A549 (cell line): ENCODE results near the gene SLC20A1. TPM values are rescaled to one million over a fixed set of nuclear protein-coding genes. Genes with fewer than 3 reads are reported as not detected.
"Not testable (repeated sequence)": the region's sequence is repeated elsewhere in the genome, so short reads cannot be mapped to it uniquely, and the experiment has no call there.

ENCODE experiments used
- ATAC-seq, 2 experiments: fragments of 200-7000 bp in 1 of 2; fragments of >200 bp in 1 of 2; cut with Nextera tagmentation in 1 of 2; cut with Tn5 transposase in 1 of 2; 3 replicates each; pipeline versions ENCODE4 v1.8.0 to v1.9.1; 2018 to 2020; ENCODE audit warnings: mild to moderate bottlenecking in 1 of 2, moderate library complexity in 1 of 2
- CTCF ChIA-PET: fragments of 300-600 bp; sonication (Branson Sonifier 250); formaldehyde crosslinking; extraction: SDS; loops from one replicate; lab custom pipeline; 2021; ENCODE audit warnings: antibody characterized with exemption, inconsistent platforms; lab: Yijun Ruan, JAX
- POLR2A ChIA-PET: fragments of 350-600 bp; formaldehyde crosslinking; extraction: SDS; loops from one replicate; lab custom pipeline; 2021; ENCODE audit warnings: antibody characterized with exemption, inconsistent platforms; lab: Yijun Ruan, JAX
- DNase-seq, 2 experiments: peaks; one replicate each; pipeline versions ENCODE4 v3.0.0 to v3.0.0-alpha.2; 2011 to 2016; ENCODE audit warnings: low read depth in 1 of 2, low spot score in 1 of 2
- FAIRE-seq: peaks from 2 replicates; lab custom pipeline; 2011; peaks lifted over from hg19 to GRCh38; lab: Jason Lieb, UNC
- H3K27ac ChIP-seq, 2 experiments: fragments of >200 bp; sonication (Bioruptor Twin); formaldehyde crosslinking; 3 replicates each; pipeline ENCODE4 v1.5.1; 2016 to 2017
- H3K4me1 ChIP-seq: fragments of >200 bp; sonication (Bioruptor Twin); formaldehyde crosslinking; 3 replicates; pipeline ENCODE4 v1.6.1; 2016
- H3K4me2 ChIP-seq: fragments of >200 bp; sonication (Bioruptor Twin); formaldehyde crosslinking; 3 replicates; pipeline ENCODE4 v1.6.1; 2016
- H3K4me3 ChIP-seq: fragments of >200 bp; sonication (Bioruptor Twin); formaldehyde crosslinking; 3 replicates; pipeline ENCODE4 v1.5.1; 2016
- H3K9me3 ChIP-seq: fragments of >200 bp; sonication (Bioruptor Twin); formaldehyde crosslinking; 3 replicates; pipeline ENCODE4 v1.6.1; 2016
- CHD2 ChIP-seq: fragments of 150-350 bp; IDR thresholded peaks from 2 replicates; pipeline ENCODE4 v1.6.1; 2014; ENCODE audit warnings: low read length; ENCODE audit not compliant: partially characterized antibody
- CTCF ChIP-seq: fragments of >200 bp; sonication (Bioruptor Twin); formaldehyde crosslinking; IDR thresholded peaks from 3 replicates; pipeline ENCODE4 v1.5.1; 2016
- EHF ChIP-seq: fragments of 250-450 bp; sonication (Bioruptor Pico); IDR thresholded peaks from 2 replicates; pipeline ENCODE4 v1.5.0; 2020; ENCODE audit warnings: mild to moderate bottlenecking
- EP300 ChIP-seq, 2 experiments: fragments of >200 bp; sonication (Bioruptor Twin); formaldehyde crosslinking; IDR thresholded peaks; 2 replicates in 1 of 2; 3 replicates in 1 of 2; pipeline ENCODE4 v1.6.1; 2016 to 2017
- ESRRA ChIP-seq: fragments of 150-350 bp; IDR thresholded peaks from 2 replicates; pipeline ENCODE4 v1.6.1; 2014; ENCODE audit warnings: mild to moderate bottlenecking, low read length, borderline replicate concordance
- FOSB ChIP-seq: fragments of 250-450 bp; sonication (Bioruptor Pico); IDR thresholded peaks from 2 replicates; pipeline ENCODE4 v1.5.0; 2020; ENCODE audit warnings: mild to moderate bottlenecking, moderate library complexity
- FOXS1 ChIP-seq: fragments of 250-450 bp; sonication (Bioruptor Pico); IDR thresholded peaks from 2 replicates; pipeline ENCODE4 v1.5.0; 2020; ENCODE audit warnings: mild to moderate bottlenecking, moderate library complexity
- HOXA7 ChIP-seq: fragments of 250-450 bp; sonication (Bioruptor Pico); IDR thresholded peaks from 2 replicates; pipeline ENCODE4 v1.5.0; 2020; ENCODE audit warnings: mild to moderate bottlenecking, moderate library complexity
- HOXB5 ChIP-seq: fragments of 250-450 bp; sonication (Bioruptor Pico); IDR thresholded peaks from 2 replicates; pipeline ENCODE4 v1.5.0; 2020; ENCODE audit warnings: mild to moderate bottlenecking, moderate library complexity
- KDM1A ChIP-seq: fragments of 200-600 bp; sonication (generic); IDR thresholded peaks from 2 replicates; pipeline ENCODE4 v1.6.1; 2016; ENCODE audit warnings: low read depth, mild to moderate bottlenecking
- MAFK ChIP-seq: fragments of 450-650 bp; IDR thresholded peaks from 2 replicates; pipeline ENCODE4 v1.6.1; 2014; ENCODE audit not compliant: partially characterized antibody
- MAX ChIP-seq: IDR thresholded peaks from 2 replicates; pipeline ENCODE4 v1.6.1; 2012
- MYC ChIP-seq: IDR thresholded peaks from 2 replicates; pipeline ENCODE4 v1.6.1; 2012; ENCODE audit warnings: mild to moderate bottlenecking, inconsistent platforms, low read length, improper control_type of control experiment, borderline replicate concordance
- POLR2AphosphoS2 ChIP-seq: conservative IDR thresholded peaks from 2 replicates; pipeline ENCODE4 v1.6.1; 2012; ENCODE audit warnings: low read length, improper control_type of control experiment, inconsistent platforms
- RARB ChIP-seq: fragments of 250-450 bp; sonication (Bioruptor Pico); IDR thresholded peaks from 2 replicates; pipeline ENCODE4 v1.8.0; 2021; ENCODE audit warnings: mild to moderate bottlenecking, moderate library complexity
- RNF2 ChIP-seq: fragments of 200-600 bp; sonication (generic); IDR thresholded peaks from 2 replicates; pipeline ENCODE4 v1.6.1; 2016; ENCODE audit warnings: low read depth, mild to moderate bottlenecking, antibody characterized with exemption, moderate library complexity, borderline replicate concordance
- SMC3 ChIP-seq: fragments of >200 bp; sonication (Bioruptor Twin); formaldehyde crosslinking; IDR thresholded peaks from 3 replicates; pipeline ENCODE4 v1.6.1; 2018; ENCODE audit warnings: inconsistent platforms
- TFCP2L1 ChIP-seq: fragments of 250-450 bp; sonication (Bioruptor Pico); IDR thresholded peaks from 2 replicates; pipeline ENCODE4 v1.5.0; 2021; ENCODE audit warnings: mild to moderate bottlenecking
- ZSCAN20 ChIP-seq: fragments of 250-450 bp; sonication (Bioruptor Pico); IDR thresholded peaks from 2 replicates; pipeline ENCODE4 v1.8.0; 2022; ENCODE audit warnings: mild to moderate bottlenecking, moderate library complexity
- WGBS: methylation state at CpG from one replicate; pipeline ENCODE4 v1.1.6; 2017; ENCODE audit errors: missing lambda C conversion rate; 5-methylcytosine and 5-hydroxymethylcytosine counted together
- polyA plus RNA-seq, 4 experiments: library from polyadenylated mRNA; depleted of rRNA in 3 of 4; stranded (reverse); fragments of >200 nt; fragmentation: RNase III in 1 of 4; extraction: RNeasy Plus Mini Kit Qiagen cat#74134 plus additional on column Dnase treatment in 1 of 4; gene quantifications; 2 replicates in 3 of 4; 3 replicates in 1 of 4; pipeline ENCODE4 v1.2.3, GENCODE V29; 2011 to 2017

SLC20A1 gene
- polyA plus RNA-seq, 2 of the 4 experiments (the other 2 are of a cell fraction), result 83.6 to 86.8 TPM

GRCh38 chr2:112665113-112665780 is 19.5 kb downstream of the SLC20A1 start:
- peaks cover 31% of the 10 kb centered on the region for H3K4me1 ChIP-seq
- H3K4me3 ChIP-seq, result no peak overlapping the region
- H3K27ac ChIP-seq, result no peak overlapping the region
- H3K9me3 ChIP-seq, result no peaks in the 10 kb centered on the region
- TF ChIP-seq TFCP2L1 (CRISPR knock-in tag) (no peak), HOXA7 (CRISPR knock-in tag) (0 out of 2 replicates have a peak, but pooled peaks have one; percentile 15)
- no peak for FAIRE-seq
- 96% methylated on average over 8 of the region's 8 CpGs for WGBS
- ChIA-PET POLR2A (no interaction called here), CTCF (interaction anchor here (2.9 to 11.4 kb wide), 3 partner anchors 39 to 65 kb away, joined by 9 to 82 read pairs (median 26); no protein-coding TSS in a partner anchor)
- no peak overlapping the region for H3K4me2 ChIP-seq
- ATAC-seq, result peak; percentile 11 to 53; a peak in 5 of 6 replicates
- no peak for DNase-seq

- no peak for FAIRE-seq
- no peak for TF ChIP-seq CHD2
- TF ChIP-seq ZSCAN20, result no peak
- TF ChIP-seq HOXB5, result no peak
- TF ChIP-seq HOXA7 (CRISPR knock-in tag), result 0 out of 2 replicates have a peak, but pooled peaks have one; percentile 17
- TF ChIP-seq MAFK, result no peak
- no peak for TF ChIP-seq FOSB
- TF ChIP-seq, all 56 proteins: peak for 1
- Histone ChIP-seq H3K4me2 (no peak overlapping the region), H3K27ac (no peak overlapping the region), H3K4me3 (no peak overlapping the region), H3K4me1 (peaks cover 16% of the 10 kb centered on the region), H3K9me3 (no peaks in the 10 kb centered on the region)
- 90% methylated on average over 3 of the region's 3 CpGs for WGBS
- peak; percentile 11 to 36; a peak in 5 of 6 replicates for ATAC-seq
- ChIA-PET POLR2A (no interaction called here), CTCF (interaction anchor here (1.4 to 11.4 kb wide), 7 partner anchors 10 to 67 kb away, joined by 3 to 82 read pairs (median 7); no protein-coding TSS in a partner anchor)
- DNase-seq, result no peak
These were observed 21.0 kb downstream of the SLC20A1 start for GRCh38 chr2:112666761-112667122.

GRCh38 chr2:112667540-112667939 is 21.8 kb downstream of the SLC20A1 start:
- H3K4me3 ChIP-seq, DNase-seq, H3K27ac ChIP-seq, H3K4me2 ChIP-seq, H3K4me1 ChIP-seq, FAIRE-seq, ATAC-seq, POLR2A ChIA-PET, H3K9me3 ChIP-seq: not testable (repeated sequence)
- 58% methylated on average over 6 of the region's 6 CpGs for WGBS
- CTCF ChIA-PET, result interaction anchor here (1.4 to 11.4 kb wide), 6 partner anchors 12 to 67 kb away, joined by 3 to 82 read pairs (median 8); no protein-coding TSS in a partner anchor

- CTCF ChIA-PET, result interaction anchor here (1.2 to 11.4 kb wide), 5 partner anchors 15 to 70 kb away, joined by 3 to 82 read pairs (median 5); no protein-coding TSS in a partner anchor
These were observed 23.9 kb downstream of the SLC20A1 start for GRCh38 chr2:112669667-112670066.

GRCh38 chr2:112670252-112671022 is 24.7 kb downstream of the SLC20A1 start:
- CTCF ChIA-PET, result interaction anchor here (1.0 to 11.4 kb wide), 8 partner anchors 9 to 289 kb away, joined by 3 to 82 read pairs (median 4); no protein-coding TSS in a partner anchor
- H3K27ac ChIP-seq, result no peak overlapping the region
- 71% methylated on average over 5 of the region's 5 CpGs for WGBS

More at GRCh38 chr2:112669667-112670066, 23.9 kb downstream of the SLC20A1 start:
- POLR2A ChIA-PET, result no interaction called here
- 79% methylated on average over 4 of the region's 4 CpGs for WGBS
- Histone ChIP-seq H3K27ac (no peak overlapping the region), H3K4me2 (no peak overlapping the region), H3K4me3 (no peak overlapping the region), H3K4me1 (no peaks in the 10 kb centered on the region), H3K9me3 (no peaks in the 10 kb centered on the region)
- no peak for TF ChIP-seq RARB (CRISPR knock-in tag)
- DNase-seq, result no peak
- no peak for ATAC-seq
- FAIRE-seq, result no peak

More at GRCh38 chr2:112670252-112671022, 24.7 kb downstream of the SLC20A1 start:
- no peak for DNase-seq
- POLR2A ChIA-PET, result no interaction called here
- no peaks in the 10 kb centered on the region for H3K4me1 ChIP-seq
- H3K9me3 ChIP-seq, result no peaks in the 10 kb centered on the region
- no peak for FAIRE-seq
- H3K4me2 ChIP-seq, result no peak overlapping the region
- no peak for TF ChIP-seq KDM1A
- TF ChIP-seq EP300 (IDR thresholded peaks at IDR 0.05), result no peak
- no peak for TF ChIP-seq RARB (CRISPR knock-in tag)
- no peak for TF ChIP-seq MAX
- TF ChIP-seq RNF2, result no peak
- no peak for TF ChIP-seq MYC
- no peak for TF ChIP-seq ESRRA
- TF ChIP-seq FOXS1 (CRISPR knock-in tag), result no peak
- TF ChIP-seq CHD2, result no peak
- TF ChIP-seq CTCF, result no peak
- no peak for TF ChIP-seq FOSB
- TF ChIP-seq POLR2AphosphoS2, result no peak
- no peak for TF ChIP-seq EHF (CRISPR knock-in tag)
- TF ChIP-seq SMC3, result no peak
- TF ChIP-seq, all 56 proteins: peak for 0
- no peak for ATAC-seq
- H3K4me3 ChIP-seq, result no peak overlapping the region
